HCT116 (cell line): ENCODE measurements around the gene AP4S1.

Experiments
- CEBPB ChIP-seq: IDR thresholded peaks from 2 replicates; pipeline ENCODE4 v1.6.1; 2012; ENCODE audit warnings: low read depth
- CTCF ChIP-seq, 3 experiments: fragments of 200-600 bp in 1 of 3; sonication (generic) in 1 of 3; IDR thresholded peaks in 2 of 3; conservative IDR thresholded peaks in 1 of 3; 2 replicates each; pipeline ENCODE4 v1.5.1; 2012 to 2017; ENCODE audit warnings: low read depth in 2 of 3, low read length in 2 of 3, antibody characterized with exemption in 1 of 3, borderline replicate concordance in 1 of 3, control low read depth in 1 of 3, mild to moderate bottlenecking in 1 of 3, mixed read lengths in 1 of 3, mixed run types in 1 of 3, moderate library complexity in 1 of 3; ENCODE audit not compliant: insufficient read depth in 1 of 3
- RAD21 ChIP-seq: IDR thresholded peaks from 2 replicates; pipeline ENCODE4 v1.6.1; 2012; ENCODE audit warnings: low read depth, mild to moderate bottlenecking
- TF ChIP-seq, protein P1 (sequence below): IDR thresholded peaks from 2 replicates; pipeline ENCODE4 v1.6.1; 2012; ENCODE audit warnings: low read depth

GRCh38 chr14:30991408-30991807 is 34.0 kb upstream of the AP4S1 start:
- TF ChIP-seq CTCF (IDR thresholded peaks at IDR 0.05 in 2 of 3, conservative IDR thresholded peaks at IDR 0.05 in 1 of 3; ENCODE audit: borderline replicate concordance in 1 of 3, insufficient read depth in 1 of 3, low read depth in 2 of 3, low read length in 2 of 3): no peak
- no peak for TF ChIP-seq CEBPB
- TF ChIP-seq, protein P1, sequence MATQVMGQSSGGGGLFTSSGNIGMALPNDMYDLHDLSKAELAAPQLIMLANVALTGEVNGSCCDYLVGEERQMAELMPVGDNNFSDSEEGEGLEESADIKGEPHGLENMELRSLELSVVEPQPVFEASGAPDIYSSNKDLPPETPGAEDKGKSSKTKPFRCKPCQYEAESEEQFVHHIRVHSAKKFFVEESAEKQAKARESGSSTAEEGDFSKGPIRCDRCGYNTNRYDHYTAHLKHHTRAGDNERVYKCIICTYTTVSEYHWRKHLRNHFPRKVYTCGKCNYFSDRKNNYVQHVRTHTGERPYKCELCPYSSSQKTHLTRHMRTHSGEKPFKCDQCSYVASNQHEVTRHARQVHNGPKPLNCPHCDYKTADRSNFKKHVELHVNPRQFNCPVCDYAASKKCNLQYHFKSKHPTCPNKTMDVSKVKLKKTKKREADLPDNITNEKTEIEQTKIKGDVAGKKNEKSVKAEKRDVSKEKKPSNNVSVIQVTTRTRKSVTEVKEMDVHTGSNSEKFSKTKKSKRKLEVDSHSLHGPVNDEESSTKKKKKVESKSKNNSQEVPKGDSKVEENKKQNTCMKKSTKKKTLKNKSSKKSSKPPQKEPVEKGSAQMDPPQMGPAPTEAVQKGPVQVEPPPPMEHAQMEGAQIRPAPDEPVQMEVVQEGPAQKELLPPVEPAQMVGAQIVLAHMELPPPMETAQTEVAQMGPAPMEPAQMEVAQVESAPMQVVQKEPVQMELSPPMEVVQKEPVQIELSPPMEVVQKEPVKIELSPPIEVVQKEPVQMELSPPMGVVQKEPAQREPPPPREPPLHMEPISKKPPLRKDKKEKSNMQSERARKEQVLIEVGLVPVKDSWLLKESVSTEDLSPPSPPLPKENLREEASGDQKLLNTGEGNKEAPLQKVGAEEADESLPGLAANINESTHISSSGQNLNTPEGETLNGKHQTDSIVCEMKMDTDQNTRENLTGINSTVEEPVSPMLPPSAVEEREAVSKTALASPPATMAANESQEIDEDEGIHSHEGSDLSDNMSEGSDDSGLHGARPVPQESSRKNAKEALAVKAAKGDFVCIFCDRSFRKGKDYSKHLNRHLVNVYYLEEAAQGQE: no peak
- TF ChIP-seq RAD21: no peak
